GM13976 (cell line): ENCODE measurements around the gene TNFRSF1A.

Experiments used
- DNase-seq: peaks from one replicate; pipeline ENCODE4 v3.0.0; 2012; ENCODE audit warnings: low spot score
- CTCF ChIP-seq: IDR thresholded peaks from 2 replicates; pipeline ENCODE4 v1.5.1; 2012; ENCODE audit warnings: borderline replicate concordance, mild to moderate bottlenecking; ENCODE audit not compliant: insufficient read depth; ENCODE audit errors: extremely low read depth, missing control alignments, control extremely low read depth
- in situ Hi-C: fragments of 300-500 bp; cut with MboI; formaldehyde crosslinking; loops from one replicate; pipeline ENCODE4 v1.12.0; 2022; ENCODE audit warnings: low sequenced_read_pairs, mixed read lengths, inconsistent platforms; ENCODE audit not compliant: unreplicated experiment

Gene TNFRSF1A

GRCh38 chr12:6328045-6328779 lies 13.7 kb downstream of the TNFRSF1A start:
- in situ Hi-C loops: no loop called here
- no peak for TF ChIP-seq CTCF
- DNase-seq: no peak

GRCh38 chr12:6327229-6328041 lies 14.4 kb downstream of the TNFRSF1A start:
- TF ChIP-seq CTCF: no peak
- in situ Hi-C loops: no loop called here
- no peak for DNase-seq

GRCh38 chr12:6326316-6327228 lies 15.3 kb downstream of the TNFRSF1A start:
- TF ChIP-seq CTCF: no peak
- in situ Hi-C loops: no loop called here
- DNase-seq: peak; percentile 74

GRCh38 chr12:6324936-6325750 lies 16.7 kb downstream of the TNFRSF1A start:
- TF ChIP-seq CTCF: no peak
- in situ Hi-C loops: no loop called here
- no peak for DNase-seq

- TF ChIP-seq CTCF: no peak
- in situ Hi-C loops: no loop called here
- DNase-seq: no peak
These were observed 17.7 kb downstream of the TNFRSF1A start for GRCh38 chr12:6323995-6324711.
